GM13976 (cell line): ENCODE measurements around the gene SLC35F1.

Experiments
- DNase-seq: peaks from one replicate; pipeline ENCODE4 v3.0.0; 2012; ENCODE audit warnings: low spot score
- CTCF ChIP-seq: IDR thresholded peaks from 2 replicates; pipeline ENCODE4 v1.5.1; 2012; ENCODE audit warnings: borderline replicate concordance, mild to moderate bottlenecking; ENCODE audit not compliant: insufficient read depth; ENCODE audit errors: extremely low read depth, missing control alignments, control extremely low read depth
- in situ Hi-C: fragments of 300-500 bp; cut with MboI; formaldehyde crosslinking; loops from one replicate; pipeline ENCODE4 v1.12.0; 2022; ENCODE audit warnings: low sequenced_read_pairs, mixed read lengths, inconsistent platforms; ENCODE audit not compliant: unreplicated experiment

Gene SLC35F1

GRCh38 chr6:117985916-117986315 is 78.9 kb downstream of the SLC35F1 start:
- no peak for TF ChIP-seq CTCF
- in situ Hi-C loops, result no loop called here
- DNase-seq, result no peak

- in situ Hi-C loops, result no loop called here
- TF ChIP-seq CTCF, result no peak
- no peak for DNase-seq
Observed at GRCh38 chr6:117986396-117986795, 79.3 kb downstream of the SLC35F1 start.

- in situ Hi-C loops, result no loop called here
- TF ChIP-seq CTCF, result no peak
- no peak for DNase-seq
Observed at GRCh38 chr6:117989086-117989485, 82.0 kb downstream of the SLC35F1 start.

DNA sequence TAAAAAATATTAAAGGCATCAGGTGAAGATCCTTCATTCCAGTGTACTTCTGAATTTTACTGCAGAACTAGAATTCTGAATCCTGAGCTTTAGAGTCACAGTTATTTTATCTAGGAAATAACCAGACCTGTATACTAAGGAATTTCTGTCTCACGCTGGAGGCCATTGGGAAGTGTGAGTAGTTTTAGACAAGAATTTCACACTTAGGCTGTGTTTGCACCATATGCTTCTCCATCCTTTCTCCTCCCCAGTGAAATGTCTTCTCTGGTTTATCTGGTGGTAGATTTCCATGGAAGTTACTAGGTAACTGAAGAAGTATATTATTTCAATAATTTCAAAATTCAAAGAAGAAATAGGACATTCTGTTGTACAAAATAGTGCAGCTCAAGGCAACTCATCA is 83.1 kb downstream of the SLC35F1 start:
- TF ChIP-seq CTCF, result no peak
- in situ Hi-C loops, result no loop called here
- no peak for DNase-seq

DNA sequence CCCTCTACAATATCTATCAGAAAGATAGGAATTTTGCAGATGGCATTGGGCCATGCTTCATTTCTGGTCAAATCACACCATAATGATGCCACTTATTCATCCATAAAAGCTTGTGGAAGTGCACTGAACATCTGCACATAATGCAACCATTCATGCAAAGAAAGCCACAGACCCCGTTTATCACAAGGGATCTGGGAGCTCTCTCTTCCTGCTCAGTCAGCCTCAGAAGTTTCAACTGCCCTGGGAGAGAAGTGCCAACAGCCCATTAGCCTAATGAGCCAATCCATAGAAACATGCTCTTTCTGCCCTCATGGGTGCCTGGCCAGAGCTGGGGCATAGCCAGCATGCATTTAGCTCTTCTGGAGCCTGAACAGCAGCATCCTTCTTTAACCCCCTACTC is 85.8 kb downstream of the SLC35F1 start:
- in situ Hi-C loops, result no loop called here
- no peak for TF ChIP-seq CTCF

GRCh38 chr6:118012944-118013343 is 105.9 kb downstream of the SLC35F1 start:
- DNase-seq, result no peak
- no peak for TF ChIP-seq CTCF
- in situ Hi-C loops, result no loop called here

More for the DNA sequence above, 85.8 kb downstream of the SLC35F1 start:
- no peak for DNase-seq

DNA sequence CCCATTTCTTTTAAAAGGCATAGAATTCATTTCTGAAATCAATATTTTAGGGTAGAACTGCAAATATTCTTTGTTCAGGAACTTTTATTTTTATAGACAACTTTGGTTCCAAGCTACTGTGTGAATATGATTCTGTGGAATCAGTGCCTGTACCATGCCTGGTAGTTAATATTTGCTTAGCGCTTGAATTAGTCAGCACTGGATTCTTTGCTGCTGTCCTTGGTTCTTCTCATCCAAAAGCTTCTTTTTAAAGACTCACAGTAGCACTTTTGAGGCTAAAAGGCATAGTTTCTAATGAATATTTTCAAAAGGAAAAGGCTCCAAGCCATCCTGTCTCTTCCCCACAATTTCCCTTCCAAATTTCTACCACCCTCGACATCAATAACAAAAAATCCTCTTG is 109.5 kb downstream of the SLC35F1 start:
- in situ Hi-C loops, result no loop called here

More for the DNA sequence above, 109.5 kb downstream of the SLC35F1 start:
- no peak for TF ChIP-seq CTCF
- DNase-seq, result no peak
